ENCODE measurements around the gene ALPK1. TPM values are rescaled to one million over a fixed set of nuclear protein-coding genes. Genes with fewer than 3 reads are reported as not detected.
A peak's percentile ranks its signal among the peaks of the same experiment; 100 is the strongest.

ALPK1 gene
- total and polyA plus RNA-seq, 2 of the 8 experiments (the other 6 are each of a cell fraction or from before 2014, with no cell fraction given) = 0.08 to 0.43 TPM

- Histone ChIP-seq H2AK5ac (ENCODE audit: low read depth, low read length) (no peak overlapping the region), H3K79me1 (ENCODE audit: low read depth, low read length) (no peaks in the 10 kb centered on the region), H3K4me3 (ENCODE audit: extremely low read depth in 1 of 4, insufficient read depth in 2 of 4, low read depth in 3 of 4, low read length in 4 of 4) (peak overlapping the region in 3 of 4 experiments; percentile 21 to 51 (median 24); a peak in 4 of 8 replicates), H3K56ac (replicated peaks; ENCODE audit: insufficient read length, low read depth, low read length) (no peak overlapping the region), H2BK12ac (ENCODE audit: low read depth, low read length) (no peak overlapping the region; the same call in 1 of the 2 replicates), H3K9me3 (ENCODE audit: insufficient read depth in 2 of 2, low read depth in 1 of 2, low read length in 1 of 2) (no peaks in the 10 kb centered on the region), H4K5ac (ENCODE audit: insufficient read length, low read depth, low read length) (no peak overlapping the region), H3K27me3 (replicated peaks in 1 of 4; ENCODE audit: control insufficient read depth in 3 of 4, extremely low read depth in 1 of 4, insufficient read depth in 3 of 4, low read length in 3 of 4) (peaks cover 0 to 14% (median 10%) of the 10 kb centered on the region in 4 experiments; a peak in 4 of 7 replicates), H3K23me2 (ENCODE audit: low read depth, low read length) (peaks cover 2% of the 10 kb centered on the region; the same call in 1 of the 2 replicates), H2BK5ac (ENCODE audit: low read depth, low read length) (no peak overlapping the region), H3K4ac (replicated peaks; ENCODE audit: insufficient read length, low read depth, low read length) (no peak overlapping the region), H3K4me1 (replicated peaks in 1 of 4; ENCODE audit: control insufficient read depth in 3 of 4, insufficient read depth in 4 of 4, low read length in 3 of 4) (peaks cover 0 to 5% (median 2%) of the 10 kb centered on the region in 4 experiments; a peak in 4 of 7 replicates), H4K91ac (replicated peaks; ENCODE audit: insufficient read length, low read length) (no peak overlapping the region), H4K8ac (ENCODE audit: extremely low read depth, insufficient read depth, low read length) (peak overlapping the region; percentile 75), H3K9ac (replicated peaks in 1 of 4; ENCODE audit: extremely low read depth in 1 of 4, low read depth in 3 of 4, low read length in 3 of 4) (peak overlapping the region in 3 of 4 experiments; percentile 20 to 40 (median 39); a peak in 3 of 7 replicates), H3K23ac (ENCODE audit: insufficient read length) (no peak overlapping the region), H3K79me2 (ENCODE audit: control insufficient read depth in 1 of 2, insufficient read depth in 2 of 2, low read length in 2 of 2) (no peaks in the 10 kb centered on the region), H2AFZ (ENCODE audit: low read length) (peak overlapping the region; percentile 95), H2BK120ac (replicated peaks; ENCODE audit: low read depth, low read length) (no peak overlapping the region), H3K27ac (ENCODE audit: low read depth, low read length) (no peak overlapping the region), H3K14ac (ENCODE audit: insufficient read length) (no peak overlapping the region), H2BK15ac (ENCODE audit: low read length) (no peak overlapping the region), H3K36me3 (ENCODE audit: control insufficient read depth in 2 of 4, insufficient read depth in 4 of 4, low read length in 3 of 4) (no peaks in the 10 kb centered on the region), H4K20me1 (replicated peaks in 1 of 2; ENCODE audit: control insufficient read depth in 1 of 2, insufficient read depth in 2 of 2, low read length in 2 of 2) (no peaks in the 10 kb centered on the region), H2BK20ac (ENCODE audit: low read length) (no peak overlapping the region), H3K4me2 (ENCODE audit: insufficient read depth in 1 of 2, low read depth in 2 of 2, low read length in 2 of 2) (peak overlapping the region; percentile 47 to 71), H3K18ac (ENCODE audit: extremely low read depth, low read length) (peak overlapping the region; percentile 6; the same call in 1 of the 2 replicates)
- 3% methylated on average over 26 of the region's 26 CpGs; no CpG with 5 or more reads in 1 of the 2 experiments for WGBS, 2 experiments (ENCODE audit: extremely low coverage in 1 of 2, insufficient coverage in 1 of 2, insufficient read length in 1 of 2, insufficient replicate concordance in 2 of 2, low coverage in 1 of 2, low lambda C conversion rate in 2 of 2, missing lambda C conversion rate in 1 of 2)
- DNase-seq (ENCODE audit: low read depth in 1 of 2, low spot score in 2 of 2) (peak; percentile 68 to 88), FAIRE-seq (no peak)
- ChIA-PET CTCF (ENCODE audit: partially characterized antibody) (interaction anchor here (0.7 to 1.0 kb wide), 7 partner anchors 9 to 37 kb away, joined by 3 to 5 read pairs (median 3); no protein-coding TSS in a partner anchor), POLR2A (ENCODE audit: partially characterized antibody) (interaction anchor here (1.1 kb wide), 1 partner anchor 18 kb away, joined by 4 read pairs; no protein-coding TSS in a partner anchor)
- peak in 1 of 2 experiments; percentile 77; a peak in 2 of 4 replicates for TF ChIP-seq HDAC2 (IDR thresholded peaks at IDR 0.05; ENCODE audit: borderline replicate concordance in 1 of 2, low read depth in 2 of 2, low read length in 2 of 2)
- peak; percentile 93 for TF ChIP-seq ATF2 (IDR thresholded peaks at IDR 0.05; ENCODE audit: low read length)
- no peak for TF ChIP-seq SIN3A (conservative IDR thresholded peaks at IDR 0.05 in 1 of 2, IDR thresholded peaks at IDR 0.05 in 1 of 2; ENCODE audit: low read depth in 1 of 2, low read length in 2 of 2)
- TF ChIP-seq YY1 (IDR thresholded peaks at IDR 0.05; ENCODE audit: low read depth, low read length) = peak; percentile 81
- peak; percentile 99 for TF ChIP-seq MAX (IDR thresholded peaks at IDR 0.05)
- TF ChIP-seq JUND (IDR thresholded peaks at IDR 0.05; ENCODE audit: low read length) = peak; percentile 66; the same call in 1 of the 2 replicates
- peak; percentile 63 to 70 for TF ChIP-seq RAD21 (IDR thresholded peaks at IDR 0.05 in 1 of 2, conservative IDR thresholded peaks at IDR 0.05 in 1 of 2; ENCODE audit: low read depth in 2 of 2, low read length in 2 of 2)
- TF ChIP-seq RBBP5 (IDR thresholded peaks at IDR 0.05; ENCODE audit: borderline replicate concordance, low read depth, low read length) = no peak
- peak in 1 of 2 experiments; percentile 49; a peak in 1 of 3 replicates for TF ChIP-seq EP300 (IDR thresholded peaks at IDR 0.05; ENCODE audit: borderline replicate concordance in 1 of 2, low read depth in 2 of 2, low read length in 2 of 2)
Measured at GRCh38 chr4:112379306-112379705, 82.1 kb downstream of the ALPK1 start.
